Peyer's patch (tissue), 4 donors: ENCODE results near the gene COQ3.

ENCODE experiments used
- CTCF ChIP-seq, 6 experiments: fragments of 450-650 bp in 4 of 6; fragments of 200-600 bp in 2 of 6; sonication (generic) in 1 of 6; IDR thresholded peaks; one replicate each; pipeline ENCODE4 v1.5.1; 2017 to 2019; ENCODE audit warnings: antibody characterized with exemption in 6 of 6, mild to moderate bottlenecking in 3 of 6, moderate library complexity in 1 of 6
- POLR2A ChIP-seq, 2 donors: fragments of 450-650 bp; IDR thresholded peaks; one replicate each; pipeline ENCODE4 v1.5.1; 2017; ENCODE audit warnings: antibody characterized with exemption in 2 of 2, mild to moderate bottlenecking in 2 of 2, moderate library complexity in 2 of 2

GRCh38 chr6:99349171-99350141, 44.5 kb downstream of the COQ3 start, which contains the start of gene FAXC:
- peak in 2 of 6 experiments; percentile 2 to 15 for TF ChIP-seq CTCF (IDR thresholded peaks at IDR 0.05)
- no peak for TF ChIP-seq POLR2A (IDR thresholded peaks at IDR 0.05)
